K562 (cell line): ENCODE data around the gene CERS1. TPM values are rescaled to one million over a fixed set of nuclear protein-coding genes. Genes with fewer than 3 reads are reported as not detected.
A peak's percentile ranks its signal among the peaks of the same experiment; 100 is the strongest.

ENCODE experiments used
- CGGBP1 ChIP-seq: fragments of 250-450 bp; sonication (Bioruptor Pico); IDR thresholded peaks from 2 replicates; pipeline ENCODE4 v1.9.0; 2021; ENCODE audit warnings: mild to moderate bottlenecking
- CHD2 ChIP-seq: IDR thresholded peaks from 2 replicates; pipeline ENCODE4 v1.6.1; 2011; ENCODE audit warnings: low read depth, low read length
- ELF2 ChIP-seq: fragments of 250-450 bp; sonication (Bioruptor Pico); IDR thresholded peaks from 2 replicates; pipeline ENCODE4 v1.5.0; 2021; ENCODE audit warnings: mild to moderate bottlenecking
- FIP1L1 ChIP-seq: fragments of 200-400 bp; formaldehyde crosslinking; IDR thresholded peaks from 2 replicates; pipeline ENCODE4 v1.6.1; 2018; ENCODE audit warnings: mild to moderate bottlenecking, low read depth, low read length; ENCODE audit not compliant: poor library complexity, severe bottlenecking
- GABPA ChIP-seq: fragments of 200-800 bp; sonication (Bioruptor generic); conservative IDR thresholded peaks from 2 replicates; pipeline ENCODE4 v1.6.1; 2016; ENCODE audit warnings: low read depth, missing genetic modification characterization, missing compliant biosample characterization
- GTF2F1 ChIP-seq: IDR thresholded peaks from 2 replicates; pipeline ENCODE4 v1.6.1; 2011; ENCODE audit warnings: low read depth, low read length, improper control_type of control experiment
- JUNB ChIP-seq: fragments of 450-650 bp; formaldehyde crosslinking; conservative IDR thresholded peaks from 2 replicates; pipeline ENCODE4 v1.4.0; 2020; ENCODE audit warnings: mild to moderate bottlenecking
- MBD2 ChIP-seq: sonication (generic); IDR thresholded peaks from 2 replicates; pipeline ENCODE4 v1.6.1; 2016; ENCODE audit warnings: low read depth, borderline replicate concordance
- MGA ChIP-seq: fragments of 450-650 bp; IDR thresholded peaks from 2 replicates; pipeline ENCODE4 v1.6.1; 2016; ENCODE audit warnings: mild to moderate bottlenecking, moderate library complexity
- PURB ChIP-seq: sonication (generic); formaldehyde crosslinking; IDR thresholded peaks from 2 replicates; pipeline ENCODE4 v1.9.0; 2021; ENCODE audit warnings: low read depth, mild to moderate bottlenecking, missing genetic modification reagents
- RNF2 ChIP-seq: sonication (generic); IDR thresholded peaks from 2 replicates; pipeline ENCODE4 v1.6.1; 2016
- SMAD2 ChIP-seq: fragments of 150-350 bp; IDR thresholded peaks from 2 replicates; pipeline ENCODE4 v1.6.1; 2014; ENCODE audit warnings: low read depth, mild to moderate bottlenecking, low read length
- SMARCB1 ChIP-seq: IDR thresholded peaks from 2 replicates; pipeline ENCODE4 v1.6.1; 2011; ENCODE audit warnings: improper control_type of control experiment, low read depth; ENCODE audit not compliant: insufficient read length
- SP2 ChIP-seq: IDR thresholded peaks from 2 replicates; pipeline ENCODE4 v1.6.1; 2011; ENCODE audit warnings: mild to moderate bottlenecking, low read depth, low read length, moderate library complexity; ENCODE audit not compliant: poor library complexity, severe bottlenecking; ENCODE audit errors: extremely low read depth
- SRSF3 ChIP-seq: fragments of 200-400 bp; formaldehyde crosslinking; IDR thresholded peaks from 2 replicates; pipeline ENCODE4 v1.6.1; 2016; ENCODE audit warnings: mild to moderate bottlenecking, low read length, moderate library complexity; ENCODE audit not compliant: insufficient read depth
- ZNF184 ChIP-seq: sonication (generic); formaldehyde crosslinking; IDR thresholded peaks from 2 replicates; pipeline ENCODE4 v1.5.0; 2020; ENCODE audit warnings: missing genetic modification reagents
- ZNF444 ChIP-seq: fragments of 250-450 bp; sonication (Bioruptor Pico); IDR thresholded peaks from 2 replicates; pipeline ENCODE4 v1.4.0; 2020; ENCODE audit warnings: mild to moderate bottlenecking, moderate library complexity
- polyA plus RNA-seq, 8 experiments: library from polyadenylated mRNA; depleted of rRNA in 4 of 8; stranded (reverse) in 5 of 8; unstranded in 3 of 8; fragments of >200 nt; fragmentation: Nextera tagmentation in 2 of 8; fragmentation: Illumina TruSeq in 1 of 8; extraction: Ambion mirVana in 2 of 8; extraction: Trizol in 1 of 8; gene quantifications; 2 replicates each; pipeline versions ENCODE4 v1.2.1 to v1.2.3, GENCODE V29; 2011 to 2014; ENCODE audit warnings: inconsistent platforms in 1 of 8, missing spikeins in 1 of 8
- total RNA-seq, 7 experiments: library from RNA; depleted of rRNA in 6 of 7; stranded (reverse); fragments of >200 nt in 6 of 7; fragmentation: Illumina TruSeq in 2 of 7; extraction: Trizol in 2 of 7; gene quantifications; 2 replicates each; pipeline versions ENCODE4 v1.2.1 to v1.2.3, GENCODE V29; 2011 to 2021; ENCODE audit warnings: low replicate concordance in 1 of 7

CERS1 gene
- total and polyA plus RNA-seq, 9 of the 15 experiments (the other 6 are each of a cell fraction or from before 2014, with no cell fraction given): 0.33 to 1.5 (median 0.86) TPM; not detected in 2

- TF ChIP-seq ZNF444 (CRISPR knock-in tag): no peak
- TF ChIP-seq ELF2 (CRISPR knock-in tag): peak; percentile 19; the same call in 1 of the 2 replicates
- no peak for TF ChIP-seq SP2
- TF ChIP-seq SMARCB1: no peak
- no peak for TF ChIP-seq GTF2F1
- no peak for TF ChIP-seq SRSF3
- peak; percentile 17 for TF ChIP-seq FIP1L1
- no peak for TF ChIP-seq CGGBP1 (CRISPR knock-in tag)
- no peak for TF ChIP-seq SMAD2
- no peak; the same call in 1 of the 2 replicates for TF ChIP-seq MBD2
- TF ChIP-seq CHD2: no peak
- no peak for TF ChIP-seq MGA
- TF ChIP-seq GABPA (tag): no peak; the same call in 1 of the 2 replicates
- no peak for TF ChIP-seq RNF2
- TF ChIP-seq JUNB: no peak
- no peak for TF ChIP-seq ZNF184 (CRISPR knock-in tag)
- TF ChIP-seq PURB (CRISPR knock-in tag): no peak
Observed at GRCh38 chr19:18831524-18832305, 64.2 kb downstream of the CERS1 start, which contains the start of gene UPF1 (continued).
